KMS-11 (cell line): ENCODE results near the gene CHPT1.

Source experiments
- H2AFZ ChIP-seq: fragments of 200-600 bp; sonication (generic); 2 replicates; pipeline ENCODE4 v1.6.1; 2016; ENCODE audit warnings: antibody characterized with exemption, mixed run types, low read depth
- H3K27ac ChIP-seq: fragments of 200-600 bp; sonication (generic); 2 replicates; pipeline ENCODE4 v1.6.1; 2016; ENCODE audit warnings: mild to moderate bottlenecking, mixed run types
- H3K27me3 ChIP-seq: fragments of 200-600 bp; sonication (generic); 2 replicates; pipeline ENCODE4 v1.6.1; 2017; ENCODE audit warnings: mild to moderate bottlenecking, low read depth, mixed run types, moderate library complexity; ENCODE audit not compliant: insufficient read depth
- H3K36me3 ChIP-seq: fragments of 200-600 bp; sonication (generic); 2 replicates; pipeline ENCODE4 v1.6.1; 2017; ENCODE audit warnings: mild to moderate bottlenecking, mixed run types; ENCODE audit not compliant: insufficient read depth
- H3K4me1 ChIP-seq: fragments of 200-600 bp; sonication (generic); 2 replicates; pipeline ENCODE4 v1.6.1; 2016; ENCODE audit warnings: mild to moderate bottlenecking, low read depth, mixed run types; ENCODE audit not compliant: poor library complexity, severe bottlenecking
- H3K4me2 ChIP-seq: fragments of 200-600 bp; sonication (generic); 2 replicates; pipeline ENCODE4 v1.7.0; 2016; ENCODE audit warnings: mild to moderate bottlenecking, mixed run types
- H3K4me3 ChIP-seq: fragments of 200-600 bp; sonication (generic); IDR thresholded peaks from 2 replicates; pipeline ENCODE4 v1.6.1; 2017; ENCODE audit warnings: low read depth, low read length, mixed read lengths; ENCODE audit not compliant: insufficient read depth
- H3K79me2 ChIP-seq: fragments of 200-600 bp; sonication (generic); 2 replicates; pipeline ENCODE4 v1.6.1; 2016; ENCODE audit warnings: low read depth, mixed run types; ENCODE audit not compliant: insufficient read depth
- H3K9ac ChIP-seq: fragments of 200-600 bp; sonication (generic); 2 replicates; pipeline ENCODE4 v1.6.1; 2016; ENCODE audit warnings: mild to moderate bottlenecking, mixed run types
- H4K20me1 ChIP-seq: fragments of 200-600 bp; sonication (generic); 2 replicates; pipeline ENCODE4 v1.6.1; 2016; ENCODE audit warnings: mild to moderate bottlenecking, mixed run types; ENCODE audit not compliant: insufficient read depth
- CTCF ChIP-seq: fragments of 200-600 bp; sonication (generic); conservative IDR thresholded peaks from 2 replicates; pipeline ENCODE4 v1.6.1; 2017; ENCODE audit warnings: low read depth, mild to moderate bottlenecking, antibody characterized with exemption, low read length, moderate library complexity, mixed read lengths

CHPT1 gene

GRCh38 chr12:101686176-101686575, 11.3 kb upstream of the CHPT1 start:
- H3K9ac ChIP-seq: no peak overlapping the region
- H4K20me1 ChIP-seq: no peaks in the 10 kb centered on the region
- no peak overlapping the region for H3K4me3 ChIP-seq
- H3K4me2 ChIP-seq: no peak overlapping the region
- no peak overlapping the region for H2AFZ ChIP-seq
- H3K36me3 ChIP-seq: no peaks in the 10 kb centered on the region
- no peaks in the 10 kb centered on the region for H3K27me3 ChIP-seq
- no peaks in the 10 kb centered on the region for H3K4me1 ChIP-seq
- no peak for TF ChIP-seq CTCF
- H3K79me2 ChIP-seq: no peaks in the 10 kb centered on the region
- H3K27ac ChIP-seq: no peak overlapping the region

GRCh38 chr12:101690544-101691098, 6.8 kb upstream of the CHPT1 start:
- H2AFZ ChIP-seq: no peak overlapping the region
- H3K9ac ChIP-seq: no peak overlapping the region
- H3K4me2 ChIP-seq: no peak overlapping the region
- H3K36me3 ChIP-seq: no peaks in the 10 kb centered on the region
- H3K4me1 ChIP-seq: no peaks in the 10 kb centered on the region
- no peaks in the 10 kb centered on the region for H3K27me3 ChIP-seq
- no peak overlapping the region for H3K4me3 ChIP-seq
- no peak overlapping the region for H3K27ac ChIP-seq
- H3K79me2 ChIP-seq: no peaks in the 10 kb centered on the region
- TF ChIP-seq CTCF: no peak
- no peaks in the 10 kb centered on the region for H4K20me1 ChIP-seq

GRCh38 chr12:101691503-101692096, 5.8 kb upstream of the CHPT1 start:
- Histone ChIP-seq H3K4me1 (peaks cover 3% of the 10 kb centered on the region), H3K9ac (no peak overlapping the region), H3K36me3 (no peaks in the 10 kb centered on the region), H3K27me3 (no peaks in the 10 kb centered on the region), H3K79me2 (no peaks in the 10 kb centered on the region), H3K4me2 (no peak overlapping the region), H3K27ac (no peak overlapping the region), H3K4me3 (no peak overlapping the region), H4K20me1 (no peaks in the 10 kb centered on the region), H2AFZ (no peak overlapping the region)
- TF ChIP-seq CTCF: no peak

GRCh38 chr12:101694297-101694848, 3.1 kb upstream of the CHPT1 start:
- H4K20me1 ChIP-seq: no peaks in the 10 kb centered on the region
- no peak overlapping the region for H2AFZ ChIP-seq
- no peaks in the 10 kb centered on the region for H3K36me3 ChIP-seq
- H3K27ac ChIP-seq: no peak overlapping the region
- no peak overlapping the region for H3K4me3 ChIP-seq
- TF ChIP-seq CTCF: no peak
- H3K4me2 ChIP-seq: no peak overlapping the region
- peaks cover 5% of the 10 kb centered on the region; the same call in 1 of the 2 replicates for H3K79me2 ChIP-seq
- H3K9ac ChIP-seq: no peak overlapping the region
- peaks cover 10% of the 10 kb centered on the region for H3K4me1 ChIP-seq
- no peaks in the 10 kb centered on the region for H3K27me3 ChIP-seq
